CD4-positive, alpha-beta T cell (primary cell): ENCODE measurements around the gene C1GALT1. TPM values are rescaled to one million over a fixed set of nuclear protein-coding genes. Genes with fewer than 3 reads are reported as not detected.
"Not testable (repeated sequence)": the region's sequence is repeated elsewhere in the genome, so short reads cannot be mapped to it uniquely, and the experiment has no call there.

ENCODE experiments used
- ATAC-seq: fragments of 200-7000 bp; cut with Tn5 transposase; one replicate; pipeline ENCODE4 v1.10.0; 2022; ENCODE audit warnings: mild to moderate bottlenecking; ENCODE audit not compliant: poor library complexity
- CTCF ChIA-PET: fragments of 350-600 bp; sonication (Branson Sonifier 250); formaldehyde crosslinking; loops from one replicate; lab custom pipeline; 2021; ENCODE audit warnings: antibody characterized with exemption, inconsistent platforms; lab: Charles Lee
- POLR2A ChIA-PET: fragments of 350-600 bp; sonication (Branson Sonifier 250); formaldehyde crosslinking; loops from one replicate; lab custom pipeline; 2021; ENCODE audit warnings: antibody characterized with exemption, inconsistent platforms; lab: Charles Lee
- DNase-seq, 14 experiments: peaks; one replicate each; pipeline ENCODE4 v3.0.0-alpha.2; 2013 to 2020; ENCODE audit warnings: mixed read lengths in 2 of 14
- H3K27ac ChIP-seq, 2 donors: one replicate each; pipeline versions ENCODE4 v1.5.1 to v1.7.0; 2013; ENCODE audit warnings: low read length in 2 of 2, low read depth in 1 of 2, mild to moderate bottlenecking in 1 of 2
- H3K27me3 ChIP-seq, 2 experiments: 1 replicate in 1 of 2; 2 replicates in 1 of 2; pipeline versions ENCODE4 v1.6.1 to v1.7.0; 2013; ENCODE audit warnings: low read length in 2 of 2, control low read depth in 1 of 2, mild to moderate bottlenecking in 1 of 2, moderate library complexity in 1 of 2; ENCODE audit not compliant: insufficient read depth in 2 of 2, control insufficient read depth in 1 of 2
- H3K36me3 ChIP-seq: one replicate; pipeline ENCODE4 v1.6.1; 2013; ENCODE audit warnings: low read length, control low read depth; ENCODE audit not compliant: insufficient read depth
- H3K4me1 ChIP-seq: one replicate; pipeline ENCODE4 v1.6.1; 2013; ENCODE audit warnings: low read length, control low read depth; ENCODE audit not compliant: insufficient read depth
- H3K4me3 ChIP-seq: one replicate; pipeline ENCODE4 v1.5.1; 2013; ENCODE audit warnings: mild to moderate bottlenecking, low read length, moderate library complexity
- H3K9me3 ChIP-seq, 2 experiments: 1 replicate in 1 of 2; 2 replicates in 1 of 2; pipeline versions ENCODE4 v1.6.1 to v1.7.0; 2013; ENCODE audit warnings: low read length in 2 of 2, mild to moderate bottlenecking in 2 of 2, control low read depth in 1 of 2, moderate library complexity in 1 of 2; ENCODE audit not compliant: control insufficient read depth in 1 of 2, insufficient read depth in 1 of 2
- H3K27ac Mint-ChIP-seq: one replicate; pipeline ENCODE4 v1.8.0; 2020; ENCODE audit warnings: mixed read lengths
- H3K27me3 Mint-ChIP-seq: one replicate; pipeline ENCODE4 v1.8.0; 2021; ENCODE audit warnings: mixed read lengths
- H3K36me3 Mint-ChIP-seq: one replicate; pipeline ENCODE4 v1.8.0; 2021; ENCODE audit warnings: low read depth, mixed read lengths
- H3K4me1 Mint-ChIP-seq: one replicate; pipeline ENCODE4 v1.8.0; 2021; ENCODE audit warnings: low read depth, mixed read lengths
- H3K4me3 Mint-ChIP-seq: one replicate; pipeline ENCODE4 v1.8.0; 2020; ENCODE audit warnings: mild to moderate bottlenecking, mixed read lengths
- H3K9me3 Mint-ChIP-seq: one replicate; pipeline ENCODE4 v1.8.0; 2020; ENCODE audit warnings: mixed read lengths
- intact Hi-C, 2 experiments: fragments of 100-400 bp; cut with DNase I in 1 of 2; cut with micrococcal nuclease in 1 of 2; formaldehyde crosslinking; loops; one replicate each; pipeline versions ENCODE4 v1.15.1 to v1.9.0; 2023 to 2025; cut with DNase I, micrococcal nuclease
- polyA plus RNA-seq, 2 donors: library from polyadenylated mRNA; unstranded; fragments of 120-200 nt; gene quantifications; one replicate each; pipeline ENCODE4 v1.2.1, GENCODE V29; 2013
- total RNA-seq, 174 experiments: library from RNA in 2 of 174; stranded (reverse) in 2 of 174; gene quantifications; one replicate each; pipeline ENCODE4 v1.2.3 and lab custom pipeline; 2021 to 2026
- TF ChIP-seq, protein P1 (sequence below): fragments of 200-600 bp; IDR thresholded peaks from one replicate; pipeline ENCODE4 v1.8.0; 2022; ENCODE audit warnings: antibody characterized with exemption, mild to moderate bottlenecking

The C1GALT1 gene
- total RNA-seq = 10 to 100 TPM; 49.4 to 51.9 TPM
- polyA plus RNA-seq (2013, experiment 1 of 2) = 35.4 TPM
- 39.7 TPM for polyA plus RNA-seq (2013, experiment 2 of 2)
- 44.0 to 108 (median 64.2) reads per million in 172 experiments for total RNA-seq (lab: John Stamatoyannopoulos, UW)

GRCh38 chr7:7182156-7183060 is at the start of gene C1GALT1:
C1GALT1 (plus strand) TSS chr7:7182544; CDS start chr7:7234320, 51,776 bp downstream.
- Mint-ChIP-seq H3K27ac (no peak within 1 kb of the TSS), H3K36me3 (peaks cover 24% of the 10 kb centered on the region), H3K27me3 (no peaks in the 10 kb centered on the region), H3K4me3 (peak within 1 kb of the TSS; percentile 94), H3K9me3 (no peaks in the 10 kb centered on the region), H3K4me1 (peaks cover 8% of the 10 kb centered on the region)
- POLR2A ChIA-PET = interaction anchor here (0.6 to 4.2 kb wide), 39 partner anchors 9 to 786 kb away, joined by 3 to 119 read pairs (median 5); partner anchors contain the start of genes GLCCI1 and UMAD1
- TF ChIP-seq, protein P1, sequence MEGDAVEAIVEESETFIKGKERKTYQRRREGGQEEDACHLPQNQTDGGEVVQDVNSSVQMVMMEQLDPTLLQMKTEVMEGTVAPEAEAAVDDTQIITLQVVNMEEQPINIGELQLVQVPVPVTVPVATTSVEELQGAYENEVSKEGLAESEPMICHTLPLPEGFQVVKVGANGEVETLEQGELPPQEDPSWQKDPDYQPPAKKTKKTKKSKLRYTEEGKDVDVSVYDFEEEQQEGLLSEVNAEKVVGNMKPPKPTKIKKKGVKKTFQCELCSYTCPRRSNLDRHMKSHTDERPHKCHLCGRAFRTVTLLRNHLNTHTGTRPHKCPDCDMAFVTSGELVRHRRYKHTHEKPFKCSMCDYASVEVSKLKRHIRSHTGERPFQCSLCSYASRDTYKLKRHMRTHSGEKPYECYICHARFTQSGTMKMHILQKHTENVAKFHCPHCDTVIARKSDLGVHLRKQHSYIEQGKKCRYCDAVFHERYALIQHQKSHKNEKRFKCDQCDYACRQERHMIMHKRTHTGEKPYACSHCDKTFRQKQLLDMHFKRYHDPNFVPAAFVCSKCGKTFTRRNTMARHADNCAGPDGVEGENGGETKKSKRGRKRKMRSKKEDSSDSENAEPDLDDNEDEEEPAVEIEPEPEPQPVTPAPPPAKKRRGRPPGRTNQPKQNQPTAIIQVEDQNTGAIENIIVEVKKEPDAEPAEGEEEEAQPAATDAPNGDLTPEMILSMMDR = peak; percentile 48
- DNase-seq (peak; percentile 97 to 100 (median 98)), ATAC-seq (peak; percentile 84)
- Histone ChIP-seq H3K4me3 (peak within 1 kb of the TSS; percentile 95), H3K27ac (peak within 1 kb of the TSS; percentile 89 to 91), H3K9me3 (no peaks in the 10 kb centered on the region), H3K27me3 (no peaks in the 10 kb centered on the region), H3K4me1 (peaks cover 28% of the 10 kb centered on the region), H3K36me3 (no peaks in the 10 kb centered on the region)
- intact Hi-C loops = loop anchor here (1.0 to 10.0 kb wide), 11 partner anchors 19 to 945 kb away; partner anchors contain the start of genes UMAD1 (in 2 of the 2) and MIOS (in 1 of the 2)
- CTCF ChIA-PET = interaction anchor here (0.7 to 2.3 kb wide), 19 partner anchors 9 to 582 kb away, joined by 3 to 15 read pairs (median 4); no protein-coding TSS in a partner anchor

DNA sequence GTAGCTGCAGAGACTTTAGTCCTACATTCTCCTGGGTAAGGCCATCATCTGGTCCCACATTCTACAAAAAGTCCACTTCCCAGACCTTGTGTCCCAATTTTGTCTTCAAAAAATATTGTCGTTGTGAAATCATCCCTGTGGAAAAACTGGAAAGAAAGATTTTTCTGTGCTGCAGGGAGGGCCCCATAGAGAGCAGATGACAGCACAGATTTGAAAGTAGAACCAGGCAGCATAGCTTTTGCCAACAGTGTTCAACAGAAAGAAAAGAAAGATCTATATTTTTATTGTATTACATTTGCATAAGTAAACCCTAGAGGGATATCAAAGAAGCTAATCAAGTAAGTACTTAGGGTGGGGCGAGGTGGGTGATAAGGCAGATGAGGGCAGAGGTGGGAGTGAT is 48.3 kb upstream of the C1GALT1 start:
- POLR2A ChIA-PET = interaction anchor here (1.0 kb wide), 1 partner anchor 23 kb away, joined by 3 read pairs; no protein-coding TSS in a partner anchor
- no peak overlapping the region for H3K27ac Mint-ChIP-seq
- H3K4me1 Mint-ChIP-seq = peaks cover 20% of the 10 kb centered on the region
- no peak overlapping the region for H3K4me3 Mint-ChIP-seq
- TF ChIP-seq, protein P1 = no peak
- H3K27ac ChIP-seq = no peak overlapping the region
- no peak for ATAC-seq
- intact Hi-C loops = no loop called here
- H3K27me3 ChIP-seq = no peaks in the 10 kb centered on the region
- no peak overlapping the region for H3K4me3 ChIP-seq
- CTCF ChIA-PET = no interaction called here
- H3K9me3 ChIP-seq = no peaks in the 10 kb centered on the region
- H3K4me1 ChIP-seq = no peaks in the 10 kb centered on the region
- H3K9me3 Mint-ChIP-seq = peaks cover 2% of the 10 kb centered on the region
- no peaks in the 10 kb centered on the region for H3K36me3 Mint-ChIP-seq
- no peaks in the 10 kb centered on the region for H3K36me3 ChIP-seq
- H3K27me3 Mint-ChIP-seq = no peaks in the 10 kb centered on the region
- no peak for DNase-seq

DNA sequence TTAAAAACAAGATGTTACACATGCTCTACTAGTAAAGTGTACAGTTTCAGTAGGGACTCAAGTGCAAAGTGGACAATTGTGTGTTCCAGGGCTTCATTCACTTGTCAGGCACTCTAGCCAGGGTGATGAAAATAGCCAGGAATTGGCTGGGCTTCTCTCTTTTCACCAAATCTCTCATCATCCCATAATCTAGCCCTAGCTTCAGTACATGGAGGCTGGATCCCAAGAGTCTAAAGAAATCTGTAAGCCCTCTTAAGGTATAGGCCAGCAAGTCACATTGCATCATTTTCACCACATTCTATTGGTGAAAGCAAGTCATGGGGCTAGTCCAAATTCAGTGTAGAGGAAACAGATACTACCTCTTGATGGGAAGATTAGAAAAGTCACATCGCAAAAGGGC is 47.3 kb upstream of the C1GALT1 start:
- Histone ChIP-seq H3K9me3 (no peaks in the 10 kb centered on the region), H3K4me1 (no peaks in the 10 kb centered on the region), H3K4me3 (no peak overlapping the region), H3K36me3 (no peaks in the 10 kb centered on the region), H3K27me3 (no peaks in the 10 kb centered on the region), H3K27ac (no peak overlapping the region)
- Mint-ChIP-seq H3K27me3 (no peaks in the 10 kb centered on the region), H3K36me3 (no peaks in the 10 kb centered on the region), H3K27ac (no peak overlapping the region), H3K4me3 (no peak overlapping the region), H3K4me1 (peaks cover 20% of the 10 kb centered on the region), H3K9me3 (peaks cover 2% of the 10 kb centered on the region)
- ChIA-PET CTCF (no interaction called here), POLR2A (interaction anchor here (1.0 kb wide), 1 partner anchor 22 kb away, joined by 3 read pairs; no protein-coding TSS in a partner anchor)
- intact Hi-C loops = no loop called here
- DNase-seq = no peak
- TF ChIP-seq, protein P1 = no peak
- ATAC-seq = no peak

DNA sequence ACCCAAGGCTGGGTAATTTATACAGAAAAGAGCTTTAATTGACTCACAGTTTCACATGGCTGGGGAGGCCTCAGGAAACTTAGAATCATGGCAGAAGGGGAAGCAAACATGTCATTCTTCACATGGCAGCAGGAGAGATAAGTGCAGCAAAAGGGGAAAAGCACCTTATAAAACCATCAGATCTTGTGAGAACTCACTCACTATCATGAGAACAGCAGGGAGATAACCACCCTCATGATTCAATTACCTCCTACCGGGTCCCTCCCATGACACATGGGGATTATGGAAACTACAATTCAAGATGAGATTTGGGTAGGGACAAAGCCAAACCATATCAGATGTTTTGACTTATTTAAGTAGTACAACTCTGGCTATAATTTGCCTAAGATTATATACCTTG is 46.4 kb upstream of the C1GALT1 start:
- DNase-seq, H3K27ac ChIP-seq, POLR2A ChIA-PET, H3K4me1 ChIP-seq, intact Hi-C loops, H3K27me3 Mint-ChIP-seq, H3K36me3 Mint-ChIP-seq, CTCF ChIA-PET, H3K36me3 ChIP-seq, H3K27ac Mint-ChIP-seq, H3K9me3 ChIP-seq, H3K4me3 Mint-ChIP-seq, H3K27me3 ChIP-seq, H3K4me3 ChIP-seq, ATAC-seq, H3K9me3 Mint-ChIP-seq: not testable (repeated sequence)
- peaks cover 20% of the 10 kb centered on the region for H3K4me1 Mint-ChIP-seq
